Activated CD8-positive, alpha-beta memory T cell treated with anti-CD3 and anti-CD28 coated beads, Interleukin-2, amount 50 U/mL, for 4 hours (primary cell): ENCODE results near the gene ADAMTS14.
"Not testable (repeated sequence)": the region's sequence is repeated elsewhere in the genome, so short reads cannot be mapped to it uniquely, and the experiment has no call there.

Experiments
- DNase-seq: peaks from one replicate; pipeline ENCODE4 v3.0.0-alpha.2; 2020

ADAMTS14 gene

GRCh38 chr10:70672165-70673042 lies at the start of gene ADAMTS14:
Gene ADAMTS14, plus strand, starts transcription at chr10:70672506. Its CDS starts 297 bp downstream, at chr10:70672803.
- DNase-seq, result peak; percentile 28

GRCh38 chr10:70622541-70622940 lies 49.8 kb upstream of the ADAMTS14 start:
- no peak for DNase-seq

GRCh38 chr10:70622981-70623844 lies 49.1 kb upstream of the ADAMTS14 start:
- no peak for DNase-seq

- DNase-seq, result no peak
These were observed 46.2 kb upstream of the ADAMTS14 start for GRCh38 chr10:70626056-70626455.

- DNase-seq, result no peak
These were observed 43.0 kb upstream of the ADAMTS14 start for GRCh38 chr10:70629338-70629737.

- DNase-seq, result not testable (repeated sequence)
These were observed 40.6 kb upstream of the ADAMTS14 start for GRCh38 chr10:70631735-70632134.

GRCh38 chr10:70634011-70634410 lies 38.3 kb upstream of the ADAMTS14 start:
- no peak for DNase-seq

GRCh38 chr10:70634515-70634914 lies 37.8 kb upstream of the ADAMTS14 start:
- DNase-seq, result not testable (repeated sequence)

- DNase-seq, result not testable (repeated sequence)
These were observed 32.5 kb upstream of the ADAMTS14 start for GRCh38 chr10:70639640-70640383.

GRCh38 chr10:70643272-70643671 lies 29.0 kb upstream of the ADAMTS14 start:
- not testable (repeated sequence) for DNase-seq

- not testable (repeated sequence) for DNase-seq
These were observed 27.3 kb upstream of the ADAMTS14 start for GRCh38 chr10:70644959-70645358.

GRCh38 chr10:70647086-70647485 lies 25.2 kb upstream of the ADAMTS14 start:
- DNase-seq, result no peak

- DNase-seq, result no peak
These were observed 23.9 kb upstream of the ADAMTS14 start for GRCh38 chr10:70648427-70648826.

- DNase-seq, result no peak
These were observed 22.8 kb upstream of the ADAMTS14 start for GRCh38 chr10:70649526-70649925.

- no peak for DNase-seq
These were observed 22.2 kb upstream of the ADAMTS14 start for GRCh38 chr10:70650104-70650503.

- DNase-seq, result no peak
These were observed 21.6 kb upstream of the ADAMTS14 start for GRCh38 chr10:70650718-70651117.

GRCh38 chr10:70651661-70652060 lies 20.6 kb upstream of the ADAMTS14 start:
- DNase-seq, result no peak

GRCh38 chr10:70652761-70653657 lies 19.3 kb upstream of the ADAMTS14 start:
- DNase-seq, result no peak

- no peak for DNase-seq
These were observed 17.0 kb upstream of the ADAMTS14 start for GRCh38 chr10:70655316-70655715.

- no peak for DNase-seq
These were observed 15.8 kb upstream of the ADAMTS14 start for GRCh38 chr10:70656489-70656888.

GRCh38 chr10:70657041-70657440 lies 15.3 kb upstream of the ADAMTS14 start:
- DNase-seq, result no peak
